Nephron progenitor cell (in vitro differentiated cells): ENCODE data around the gene ALPK1.
A peak's percentile ranks its signal among the peaks of the same experiment; 100 is the strongest.

Source experiments
- DNase-seq: peaks from one replicate; pipeline ENCODE4 v3.0.0; 2021
- H3K27ac Mint-ChIP-seq: 2 replicates; pipeline ENCODE4 v1.8.0; 2021; ENCODE audit warnings: mild to moderate bottlenecking, moderate library complexity, mixed read lengths
- H3K27me3 Mint-ChIP-seq: 2 replicates; pipeline ENCODE4 v1.8.0; 2021; ENCODE audit warnings: mild to moderate bottlenecking, low read depth, mixed read lengths; ENCODE audit not compliant: poor library complexity
- H3K36me3 Mint-ChIP-seq: 2 replicates; pipeline ENCODE4 v1.8.0; 2021; ENCODE audit warnings: low read depth, mixed read lengths
- H3K4me1 Mint-ChIP-seq: 2 replicates; pipeline ENCODE4 v1.8.0; 2021; ENCODE audit warnings: mixed read lengths
- H3K4me3 Mint-ChIP-seq: 2 replicates; pipeline ENCODE4 v1.8.0; 2021; ENCODE audit warnings: mild to moderate bottlenecking, moderate library complexity, mixed read lengths
- H3K9me3 Mint-ChIP-seq: 2 replicates; pipeline ENCODE4 v1.8.0; 2021; ENCODE audit warnings: mild to moderate bottlenecking, moderate library complexity, mixed read lengths
- TF ChIP-seq, protein P1 (sequence below): fragments of 200-600 bp; sonication (generic); IDR thresholded peaks from 2 replicates; pipeline ENCODE4 v1.5.0; 2021; ENCODE audit warnings: antibody characterized with exemption

ALPK1 gene

DNA sequence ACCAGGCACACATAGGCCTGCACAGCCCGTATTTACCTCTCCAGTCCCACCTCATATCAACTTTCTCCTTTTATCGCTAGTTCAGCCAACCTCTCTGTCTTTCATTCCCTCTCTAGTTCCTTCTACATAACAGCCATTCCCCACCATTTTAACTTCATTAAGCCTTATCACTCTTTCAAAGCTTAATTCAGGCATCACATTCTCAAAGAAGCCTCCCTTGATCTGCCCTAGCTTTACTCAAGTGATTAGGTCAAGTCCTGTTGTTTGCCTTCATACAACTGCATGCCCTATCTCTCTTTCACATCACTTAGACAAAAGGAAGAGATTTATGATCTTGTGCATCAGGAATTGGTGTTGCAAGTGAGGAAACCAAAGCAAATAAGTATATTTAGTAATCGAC lies 74.2 kb downstream of the ALPK1 start:
- Mint-ChIP-seq H3K4me1 (peaks cover 6% of the 10 kb centered on the region), H3K9me3 (peaks cover 30% of the 10 kb centered on the region), H3K36me3 (peaks cover 5% of the 10 kb centered on the region), H3K4me3 (no peak overlapping the region), H3K27ac (no peak overlapping the region), H3K27me3 (peaks cover 7% of the 10 kb centered on the region)
- TF ChIP-seq, protein P1, sequence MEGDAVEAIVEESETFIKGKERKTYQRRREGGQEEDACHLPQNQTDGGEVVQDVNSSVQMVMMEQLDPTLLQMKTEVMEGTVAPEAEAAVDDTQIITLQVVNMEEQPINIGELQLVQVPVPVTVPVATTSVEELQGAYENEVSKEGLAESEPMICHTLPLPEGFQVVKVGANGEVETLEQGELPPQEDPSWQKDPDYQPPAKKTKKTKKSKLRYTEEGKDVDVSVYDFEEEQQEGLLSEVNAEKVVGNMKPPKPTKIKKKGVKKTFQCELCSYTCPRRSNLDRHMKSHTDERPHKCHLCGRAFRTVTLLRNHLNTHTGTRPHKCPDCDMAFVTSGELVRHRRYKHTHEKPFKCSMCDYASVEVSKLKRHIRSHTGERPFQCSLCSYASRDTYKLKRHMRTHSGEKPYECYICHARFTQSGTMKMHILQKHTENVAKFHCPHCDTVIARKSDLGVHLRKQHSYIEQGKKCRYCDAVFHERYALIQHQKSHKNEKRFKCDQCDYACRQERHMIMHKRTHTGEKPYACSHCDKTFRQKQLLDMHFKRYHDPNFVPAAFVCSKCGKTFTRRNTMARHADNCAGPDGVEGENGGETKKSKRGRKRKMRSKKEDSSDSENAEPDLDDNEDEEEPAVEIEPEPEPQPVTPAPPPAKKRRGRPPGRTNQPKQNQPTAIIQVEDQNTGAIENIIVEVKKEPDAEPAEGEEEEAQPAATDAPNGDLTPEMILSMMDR: no peak
- DNase-seq: no peak

GRCh38 chr4:112374850-112375249 lies 77.7 kb downstream of the ALPK1 start:
- Mint-ChIP-seq H3K27me3 (peaks cover 34% of the 10 kb centered on the region), H3K4me1 (peaks cover 36% of the 10 kb centered on the region), H3K9me3 (peaks cover 15% of the 10 kb centered on the region), H3K36me3 (peaks cover 5% of the 10 kb centered on the region), H3K27ac (no peak overlapping the region), H3K4me3 (no peak overlapping the region)
- TF ChIP-seq, protein P1: no peak
- DNase-seq: no peak

DNA sequence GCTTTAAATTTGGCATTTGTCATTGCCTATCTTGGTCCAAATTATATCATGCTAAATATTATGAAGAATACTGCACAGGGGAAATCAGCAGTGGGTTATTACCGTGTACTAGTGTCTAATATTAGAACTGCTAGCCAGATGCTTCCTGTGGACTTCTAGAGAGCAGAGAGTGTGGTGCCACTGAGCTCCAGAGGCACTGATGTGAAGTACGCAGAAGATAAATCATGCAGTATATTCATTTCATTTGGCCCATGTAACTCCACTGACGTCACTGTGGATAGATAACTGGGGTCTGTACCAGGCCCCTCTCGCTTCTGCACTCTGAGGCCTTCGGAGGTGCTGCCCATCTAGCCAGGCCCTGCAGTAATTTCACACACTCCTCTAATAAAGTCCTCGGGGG lies 80.0 kb downstream of the ALPK1 start:
- H3K36me3 Mint-ChIP-seq: peaks cover 5% of the 10 kb centered on the region
- TF ChIP-seq, protein P1: no peak
- no peak for DNase-seq
- no peak overlapping the region for H3K27ac Mint-ChIP-seq
- peaks cover 15% of the 10 kb centered on the region for H3K9me3 Mint-ChIP-seq
- H3K4me3 Mint-ChIP-seq: no peak overlapping the region
- H3K4me1 Mint-ChIP-seq: peaks cover 50% of the 10 kb centered on the region
- H3K27me3 Mint-ChIP-seq: peaks cover 45% of the 10 kb centered on the region

- H3K36me3 Mint-ChIP-seq: peaks cover 5% of the 10 kb centered on the region
- H3K4me3 Mint-ChIP-seq: no peak overlapping the region
- H3K27me3 Mint-ChIP-seq: peaks cover 45% of the 10 kb centered on the region
- peaks cover 56% of the 10 kb centered on the region for H3K4me1 Mint-ChIP-seq
- TF ChIP-seq, protein P1: no peak
- H3K27ac Mint-ChIP-seq: no peak overlapping the region
- H3K9me3 Mint-ChIP-seq: peaks cover 15% of the 10 kb centered on the region
- DNase-seq: no peak
Observed at GRCh38 chr4:112377594-112378242, 80.5 kb downstream of the ALPK1 start.

DNA sequence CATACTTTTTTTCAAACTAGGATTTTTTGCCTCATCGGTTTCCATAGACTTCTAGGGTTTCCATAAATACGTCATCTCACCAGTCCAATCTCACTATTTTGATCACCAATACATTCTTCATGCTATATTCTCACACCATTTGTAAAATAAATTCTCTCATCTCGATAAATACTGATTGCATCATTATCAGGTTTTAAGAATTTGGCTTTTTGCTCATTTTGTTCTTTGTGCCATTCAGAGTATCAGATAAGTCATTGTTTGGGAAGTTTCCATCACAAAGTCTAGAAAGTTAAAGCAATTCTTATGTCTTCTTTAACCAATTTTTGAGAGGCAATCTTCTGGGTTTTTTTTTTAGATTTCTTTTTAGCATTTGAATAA lies 81.1 kb downstream of the ALPK1 start:
- DNase-seq: no peak
- Mint-ChIP-seq H3K27ac (no peak overlapping the region), H3K36me3 (peaks cover 5% of the 10 kb centered on the region), H3K4me1 (peaks cover 59% of the 10 kb centered on the region), H3K27me3 (peaks cover 45% of the 10 kb centered on the region), H3K4me3 (no peak overlapping the region), H3K9me3 (peaks cover 15% of the 10 kb centered on the region)
- TF ChIP-seq, protein P1: no peak

DNA sequence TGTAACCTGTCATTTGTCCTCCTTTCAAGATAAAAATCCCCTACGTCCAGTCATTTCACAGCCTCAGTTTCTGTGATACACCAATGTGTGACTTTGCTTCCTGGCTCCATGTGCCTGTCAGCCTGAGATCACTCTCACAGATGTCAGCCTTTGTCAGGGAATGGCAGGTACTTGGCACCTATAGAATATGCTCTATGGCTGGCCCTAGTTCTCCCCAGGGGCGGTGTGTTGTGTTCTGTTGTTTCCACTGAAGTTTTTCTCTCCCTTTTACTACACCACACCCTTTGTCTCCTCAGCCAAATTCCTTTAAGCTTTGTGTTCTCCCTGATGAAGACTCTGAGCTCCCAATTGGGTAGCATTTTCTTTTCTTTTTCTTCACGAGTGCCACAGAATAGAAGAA lies 81.7 kb downstream of the ALPK1 start:
- peaks cover 5% of the 10 kb centered on the region for H3K36me3 Mint-ChIP-seq
- peak overlapping the region; percentile 76 for H3K4me3 Mint-ChIP-seq
- H3K9me3 Mint-ChIP-seq: peaks cover 15% of the 10 kb centered on the region
- peaks cover 59% of the 10 kb centered on the region for H3K4me1 Mint-ChIP-seq
- peaks cover 45% of the 10 kb centered on the region for H3K27me3 Mint-ChIP-seq
- no peak for DNase-seq
- TF ChIP-seq, protein P1: no peak
- H3K27ac Mint-ChIP-seq: no peak overlapping the region
